EH (cell line): ENCODE measurements around the gene METTL14.
"Not testable (repeated sequence)": the region's sequence is repeated elsewhere in the genome, so short reads cannot be mapped to it uniquely, and the experiment has no call there.

Source experiments
- DNase-seq: peaks from one replicate; pipeline ENCODE4 v3.0.0-alpha.2; 2015; ENCODE audit warnings: low read depth

The METTL14 gene

DNA sequence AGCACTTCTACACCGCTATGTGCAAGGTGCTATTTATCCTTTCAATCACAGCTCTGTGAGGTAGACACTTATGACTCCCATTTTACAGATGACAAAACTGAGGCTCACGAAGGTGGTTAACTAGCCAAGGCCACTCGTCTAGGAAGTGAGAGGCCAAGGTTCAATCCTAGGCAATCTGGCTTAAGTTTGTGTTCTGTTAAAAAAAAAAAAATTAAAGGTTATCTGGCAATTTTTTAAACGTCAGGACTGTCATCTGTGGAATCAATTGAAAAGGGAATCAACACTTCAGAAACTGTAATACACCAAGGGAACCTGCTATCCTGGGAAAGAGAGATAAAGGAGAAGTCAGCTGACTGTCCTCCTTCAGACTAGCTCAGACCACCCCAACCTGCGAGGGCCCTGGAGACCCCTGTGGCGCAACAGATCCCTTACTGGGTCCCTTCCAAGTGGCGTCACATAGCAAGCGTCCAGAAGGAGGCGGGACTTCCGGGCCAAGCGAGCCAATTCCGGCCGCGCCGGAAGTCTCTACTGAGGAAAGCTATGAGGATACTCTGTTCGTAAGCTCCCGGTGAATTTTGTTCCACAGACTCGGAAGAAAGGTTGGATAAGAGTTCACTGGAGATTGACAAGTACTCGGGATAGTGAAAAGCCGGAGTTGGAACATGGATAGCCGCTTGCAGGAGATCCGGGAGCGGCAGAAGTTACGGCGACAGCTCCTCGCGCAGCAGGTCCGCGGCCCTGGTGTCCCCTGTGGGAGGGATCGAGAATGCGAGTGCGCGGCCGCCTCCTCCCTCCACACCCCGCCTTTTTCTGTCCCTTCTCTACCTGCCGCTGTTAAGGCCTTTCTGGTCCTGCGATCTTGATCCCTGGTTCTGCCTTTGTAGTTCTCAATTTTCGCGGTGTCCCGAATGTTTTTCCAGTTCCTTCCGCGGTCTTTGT, at the start of gene METTL14:
TSS of gene METTL14 (plus strand) at position 520 of the 939 bp plus-strand sequence. CDS start at position 663, 143 bp downstream.
- peak; percentile 90 for DNase-seq

DNA sequence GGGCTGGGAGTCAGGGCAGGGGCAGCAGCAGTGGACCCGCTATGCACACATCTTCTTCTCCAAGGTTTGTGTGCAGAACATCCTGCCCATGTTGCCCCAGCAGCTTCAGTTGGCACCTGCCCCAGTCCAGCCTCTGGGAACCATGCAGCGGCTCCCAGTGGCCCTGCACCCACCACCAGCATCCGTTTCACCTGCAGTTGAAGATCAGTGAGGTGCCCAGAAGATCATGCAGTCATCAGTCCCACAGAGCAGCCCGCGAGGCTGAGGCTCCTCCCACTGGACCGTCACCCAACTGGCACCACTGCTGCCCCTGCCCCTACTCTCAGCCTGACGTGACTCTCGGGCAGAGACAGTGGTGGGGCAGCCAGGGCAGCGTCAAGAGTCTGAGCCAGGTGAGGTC, 49.1 kb upstream of the METTL14 start:
- not testable (repeated sequence) for DNase-seq

DNA sequence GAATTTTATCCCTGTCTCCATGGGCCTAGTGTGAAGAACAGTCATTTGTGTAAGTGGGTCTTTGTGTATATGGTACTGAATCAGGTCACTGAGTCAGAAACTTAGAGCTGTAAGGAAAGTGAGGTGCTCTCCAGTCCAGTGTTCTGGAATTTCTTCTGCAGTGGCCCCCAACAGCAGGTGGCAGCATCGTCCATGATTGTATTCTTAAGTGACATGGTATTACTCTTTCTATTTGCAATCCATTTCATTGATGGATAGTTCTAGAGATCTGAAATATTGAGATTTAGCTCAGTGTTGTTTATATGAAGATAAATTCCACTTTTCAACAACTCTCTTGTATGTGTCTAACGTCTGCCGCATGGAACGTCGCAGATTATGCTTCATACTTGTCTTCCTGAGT, 20.5 kb upstream of the METTL14 start:
- peak; percentile 44 for DNase-seq

DNA sequence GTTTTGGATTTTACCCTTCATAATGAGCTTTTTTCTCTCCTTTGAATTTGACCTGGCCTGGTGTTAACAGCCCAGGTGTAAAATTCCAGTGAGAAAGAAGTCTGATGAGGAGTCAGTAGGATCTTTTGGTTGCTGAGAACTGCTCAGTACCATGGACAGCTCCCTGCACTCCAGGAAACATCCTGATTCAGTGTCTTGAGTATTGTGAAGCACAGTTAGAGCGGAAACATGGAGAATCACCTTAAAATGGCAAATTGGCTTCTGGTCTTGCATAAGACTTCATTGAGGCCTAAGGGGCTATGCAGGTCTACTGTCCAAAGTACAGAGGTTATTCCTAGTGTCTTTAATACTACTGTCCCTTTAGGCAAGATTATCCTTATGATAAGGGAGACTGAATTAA, 16.0 kb upstream of the METTL14 start:
- peak; percentile 79 for DNase-seq

DNA sequence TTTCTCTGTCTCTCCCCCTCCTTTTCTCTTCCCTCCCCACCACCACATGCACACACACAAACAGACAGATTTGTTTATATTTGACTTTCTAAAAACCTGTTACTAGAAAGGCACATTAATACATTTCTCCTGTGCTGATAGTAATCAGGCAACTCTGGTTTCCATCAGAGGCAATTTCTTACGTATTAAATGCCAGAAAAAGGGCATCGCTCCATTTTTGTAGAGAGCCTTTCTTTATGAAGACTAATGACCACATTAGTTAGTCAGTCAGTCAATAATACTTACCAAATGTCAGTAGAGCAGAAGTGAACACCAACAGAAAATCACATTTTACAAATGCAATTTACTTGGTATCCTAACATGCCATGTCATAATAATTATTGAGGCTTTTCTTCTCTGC, 14.2 kb upstream of the METTL14 start:
- not testable (repeated sequence) for DNase-seq

DNA sequence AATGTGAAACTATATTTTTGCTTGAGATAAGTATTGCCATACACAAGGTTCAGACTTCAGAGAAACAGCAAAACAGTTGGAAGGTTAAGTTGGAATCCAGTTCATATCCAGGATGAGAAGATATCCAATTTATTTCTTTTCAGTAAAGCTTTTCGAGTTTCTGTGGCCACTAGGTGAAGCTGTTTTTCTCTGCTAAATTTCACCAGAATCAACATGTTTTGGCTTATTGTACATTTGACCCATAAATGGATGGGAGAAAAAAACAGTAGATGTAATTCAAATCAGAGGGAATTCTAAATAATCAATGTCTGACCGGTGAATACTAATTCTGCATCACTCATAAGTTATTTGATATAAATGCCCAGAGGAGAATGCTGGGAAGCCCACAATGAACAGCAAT, 9.1 kb upstream of the METTL14 start:
- DNase-seq = no peak

DNA sequence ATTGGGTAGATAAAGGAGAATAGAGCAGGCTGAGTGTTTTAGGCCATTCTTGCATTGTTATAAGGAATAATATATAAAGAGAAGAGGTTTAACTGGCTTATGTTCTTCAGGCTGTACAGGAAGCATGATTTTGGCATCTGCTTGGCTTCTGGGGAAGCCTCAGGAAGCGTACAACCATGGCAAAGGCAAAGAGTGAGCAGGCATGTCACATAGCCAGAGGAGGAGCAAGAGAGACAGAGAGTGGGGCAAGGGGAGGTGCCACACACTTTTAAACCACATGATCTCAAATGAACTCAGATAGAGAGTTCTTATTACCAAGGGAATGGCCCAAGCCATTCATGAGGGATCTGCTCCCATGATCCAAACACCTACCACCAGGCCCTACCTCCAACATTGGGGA, 4.4 kb upstream of the METTL14 start:
- no peak for DNase-seq

DNA sequence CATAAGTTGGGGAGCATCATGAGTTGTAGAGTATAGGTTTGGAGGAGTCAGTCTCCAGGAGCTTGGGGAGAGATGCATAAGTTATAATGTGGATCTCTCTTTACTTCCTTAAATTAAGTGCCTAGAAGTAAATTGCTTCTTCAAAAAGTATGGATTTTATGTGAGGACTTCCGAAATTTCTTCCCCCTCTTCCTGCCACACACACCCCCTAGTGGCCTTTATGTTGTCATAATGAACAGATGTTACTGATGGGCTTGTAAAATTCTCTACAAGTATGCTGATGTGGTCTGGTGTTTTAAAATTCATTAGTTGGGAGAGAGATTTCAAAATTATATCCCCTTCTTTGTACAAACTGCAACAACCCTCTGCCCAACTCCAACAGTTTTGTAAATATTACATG, 2.3 kb upstream of the METTL14 start:
- DNase-seq = peak; percentile 55

DNA sequence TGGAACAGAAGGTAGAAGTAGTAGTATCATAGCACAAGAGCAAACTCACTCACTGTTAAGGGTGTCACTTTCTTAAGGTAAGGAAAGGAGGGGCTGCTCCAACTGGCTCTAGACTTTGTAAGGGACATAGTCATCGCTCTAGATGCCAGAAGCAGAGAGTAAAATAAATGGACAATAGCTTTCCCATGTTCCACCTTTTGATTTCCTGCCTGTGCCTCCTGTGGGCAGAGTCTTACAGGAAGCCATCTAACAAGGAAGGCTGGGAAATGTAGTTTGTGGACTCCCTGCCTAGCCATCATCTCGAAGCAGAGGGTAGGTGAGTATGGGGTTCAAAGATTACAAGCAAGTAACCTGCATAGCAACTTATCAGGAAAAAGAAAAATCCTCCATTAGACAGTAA, 1.7 kb upstream of the METTL14 start:
- DNase-seq = peak; percentile 24

DNA sequence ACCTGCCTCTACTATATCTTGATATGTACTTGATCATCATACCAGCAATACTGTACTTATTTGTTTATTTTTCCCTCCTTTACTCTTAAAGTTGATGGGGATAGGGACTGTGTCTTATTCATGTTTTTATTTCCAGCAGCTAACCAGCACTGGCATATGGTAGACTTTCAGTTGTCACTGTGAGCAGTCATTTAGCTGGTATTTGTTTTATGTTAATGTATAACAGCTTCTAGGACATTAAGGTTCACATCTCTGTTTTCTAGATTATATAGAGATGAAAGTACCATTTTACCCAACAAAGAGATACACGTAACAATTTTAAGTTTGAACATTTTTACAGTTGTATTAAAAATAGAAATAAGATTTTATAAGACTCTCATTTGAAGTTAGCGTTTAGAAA, 17.9 kb downstream of the METTL14 start:
- no peak for DNase-seq

DNA sequence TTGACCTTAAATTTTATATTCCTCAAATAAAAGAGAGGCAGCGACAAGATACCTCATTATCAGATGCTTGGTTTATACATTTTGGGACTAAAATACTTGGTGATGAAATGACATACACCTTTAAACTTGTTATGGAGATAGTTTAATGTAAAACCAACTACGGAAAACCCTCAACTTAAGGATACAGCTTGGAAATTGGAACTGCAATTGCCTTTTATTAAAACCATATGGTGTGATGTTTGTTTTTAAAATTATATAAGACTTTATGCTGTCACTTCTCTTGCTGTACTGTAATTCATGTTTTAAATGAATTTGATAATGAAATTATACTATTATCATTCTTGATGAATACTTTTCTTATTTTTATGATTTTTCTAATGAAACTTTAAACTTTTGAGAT, 25.9 kb downstream of the METTL14 start:
- no peak for DNase-seq

DNA sequence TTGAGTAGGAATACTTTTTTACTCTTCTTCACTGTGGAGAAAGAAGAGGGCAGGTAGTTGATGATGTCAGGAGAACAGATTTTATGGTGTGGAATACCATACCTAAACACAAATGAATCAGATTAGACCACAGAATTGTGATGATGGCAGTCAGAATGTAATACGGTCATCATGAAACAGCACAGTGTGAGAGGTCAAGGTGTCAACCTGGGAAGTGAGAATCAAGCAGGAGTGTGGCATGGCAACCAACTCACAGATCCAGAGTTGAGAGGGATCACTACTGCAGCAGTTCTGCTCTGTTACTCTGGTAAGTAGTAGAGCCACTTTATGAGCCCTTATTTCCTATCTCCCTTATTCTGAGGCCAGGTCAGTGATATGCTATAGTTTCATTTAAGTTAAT, 27.7 kb downstream of the METTL14 start:
- DNase-seq = peak; percentile 50

DNA sequence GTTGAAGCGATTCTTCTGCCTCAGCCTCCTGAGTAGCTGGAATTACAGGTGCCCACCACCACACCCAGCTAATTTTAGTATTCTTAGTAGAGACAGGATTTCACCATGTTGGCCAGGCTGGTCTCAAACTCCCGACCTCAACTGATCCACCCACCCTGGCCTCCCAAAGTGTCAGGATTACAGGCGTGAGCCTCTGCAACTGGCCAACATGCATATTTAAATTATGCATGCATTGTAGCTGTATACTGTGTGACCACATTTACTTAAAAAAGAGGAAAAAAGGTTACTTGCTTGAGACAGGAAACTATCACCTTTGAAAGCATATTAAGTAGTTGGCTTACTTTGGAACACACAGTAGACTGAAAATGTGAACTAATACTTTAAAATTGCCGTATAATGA, 29.5 kb downstream of the METTL14 start:
- no peak for DNase-seq

DNA sequence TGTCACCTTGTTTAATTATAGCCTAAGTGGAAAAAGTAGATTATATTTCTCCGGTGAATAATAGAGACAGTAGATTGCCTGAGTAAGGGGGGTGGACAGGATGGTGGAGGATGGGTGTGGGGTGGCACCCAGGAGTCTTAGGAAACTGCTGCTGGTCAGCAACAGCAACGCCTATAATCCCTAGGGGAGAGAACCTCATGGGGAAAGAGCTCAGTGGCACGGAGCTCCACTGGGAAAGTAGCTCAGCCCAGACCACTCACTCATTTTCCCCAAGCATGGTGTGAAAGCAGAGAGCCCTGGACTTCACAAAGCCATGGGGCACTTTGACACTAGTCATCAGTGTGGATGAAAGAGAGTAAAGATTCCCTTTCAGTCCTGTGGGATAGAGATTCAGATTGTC, 31.1 kb downstream of the METTL14 start:
- no peak for DNase-seq

DNA sequence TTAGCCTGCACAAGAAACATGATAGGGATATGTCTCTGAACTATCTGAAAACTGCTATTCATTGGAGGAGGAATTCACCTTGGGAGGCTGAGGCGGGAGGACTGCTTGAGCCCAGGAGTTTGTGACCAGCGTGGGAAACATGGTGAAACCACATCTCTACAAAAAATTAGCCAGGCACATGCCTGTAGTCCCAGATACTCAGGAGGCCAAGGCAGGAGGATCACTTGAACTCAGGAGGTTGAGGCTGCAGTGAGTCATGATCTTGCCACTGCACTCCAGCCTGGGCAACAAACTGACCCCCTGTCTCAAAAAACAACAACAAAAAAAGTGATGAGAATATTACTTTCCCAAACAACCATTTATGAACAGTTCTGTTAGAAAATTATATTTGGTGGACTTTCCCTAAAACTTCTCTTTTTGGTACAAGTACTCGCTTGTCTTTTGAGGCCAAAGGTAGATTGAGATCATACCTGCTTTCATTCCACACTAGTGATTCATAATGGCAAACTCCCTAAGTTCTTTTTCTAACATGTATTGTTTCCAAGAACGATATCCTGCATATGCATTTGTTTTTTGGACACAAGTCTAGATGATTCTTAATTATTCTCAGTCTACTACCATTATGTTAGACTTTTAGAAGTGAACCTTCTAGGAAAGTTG, 33.4 kb downstream of the METTL14 start:
- DNase-seq = no peak

DNA sequence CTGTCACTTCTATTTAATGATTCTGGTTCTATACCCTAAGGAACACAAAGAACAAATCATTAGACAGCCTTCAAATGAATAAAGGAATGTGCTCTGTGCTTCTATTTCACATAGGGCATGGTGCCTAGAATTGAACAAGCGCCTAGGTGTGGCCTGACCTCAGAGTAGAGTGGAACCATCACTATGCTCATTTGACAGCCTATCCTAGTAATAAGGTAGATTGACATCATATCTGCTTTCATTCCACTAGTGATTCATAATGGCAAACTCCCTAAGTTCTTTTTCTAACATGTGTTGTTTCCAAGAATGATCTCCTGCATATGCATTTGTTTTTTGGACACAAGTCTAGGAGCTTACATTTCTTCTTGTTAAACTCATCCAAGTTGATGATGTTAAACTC, 36.6 kb downstream of the METTL14 start:
- no peak for DNase-seq

DNA sequence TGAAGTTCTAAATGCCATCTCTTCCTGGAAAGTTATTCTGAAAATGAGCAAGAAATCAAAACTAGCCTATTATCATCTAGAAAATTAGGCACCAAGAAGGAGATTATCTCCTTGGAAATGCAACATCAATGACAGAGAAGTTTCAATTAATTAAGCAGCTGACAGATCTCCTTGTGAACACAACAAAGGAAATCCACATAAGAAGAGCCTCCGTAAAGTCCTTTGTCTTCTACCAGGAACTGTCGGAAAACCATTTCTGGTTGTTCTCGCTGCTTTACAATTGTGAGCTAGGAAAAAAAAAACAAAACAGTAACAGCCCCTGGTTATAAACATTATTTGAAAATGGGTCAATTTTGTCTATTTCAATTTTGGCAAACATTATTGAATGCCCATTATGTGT, 38.2 kb downstream of the METTL14 start:
- DNase-seq = no peak

DNA sequence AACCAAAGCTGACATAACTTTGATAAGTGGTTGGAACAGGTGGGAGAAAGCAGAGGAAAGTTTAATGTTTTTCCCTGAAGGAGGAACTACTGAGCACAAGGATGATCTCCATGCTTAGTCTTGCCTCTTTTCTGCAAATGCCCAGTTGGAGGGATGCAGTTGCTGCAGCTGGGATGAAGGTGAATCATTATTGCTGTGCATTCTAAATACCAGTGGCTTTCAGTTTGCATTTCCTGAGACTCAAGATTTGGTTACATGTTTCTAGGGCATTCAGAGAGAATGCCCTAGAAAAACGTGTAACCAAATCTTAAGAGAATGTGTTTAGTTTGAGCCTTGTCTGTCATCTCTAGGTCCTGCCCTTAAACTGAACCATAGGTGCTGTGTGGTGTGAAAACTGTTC, 42.2 kb downstream of the METTL14 start:
- peak; percentile 44 for DNase-seq

DNA sequence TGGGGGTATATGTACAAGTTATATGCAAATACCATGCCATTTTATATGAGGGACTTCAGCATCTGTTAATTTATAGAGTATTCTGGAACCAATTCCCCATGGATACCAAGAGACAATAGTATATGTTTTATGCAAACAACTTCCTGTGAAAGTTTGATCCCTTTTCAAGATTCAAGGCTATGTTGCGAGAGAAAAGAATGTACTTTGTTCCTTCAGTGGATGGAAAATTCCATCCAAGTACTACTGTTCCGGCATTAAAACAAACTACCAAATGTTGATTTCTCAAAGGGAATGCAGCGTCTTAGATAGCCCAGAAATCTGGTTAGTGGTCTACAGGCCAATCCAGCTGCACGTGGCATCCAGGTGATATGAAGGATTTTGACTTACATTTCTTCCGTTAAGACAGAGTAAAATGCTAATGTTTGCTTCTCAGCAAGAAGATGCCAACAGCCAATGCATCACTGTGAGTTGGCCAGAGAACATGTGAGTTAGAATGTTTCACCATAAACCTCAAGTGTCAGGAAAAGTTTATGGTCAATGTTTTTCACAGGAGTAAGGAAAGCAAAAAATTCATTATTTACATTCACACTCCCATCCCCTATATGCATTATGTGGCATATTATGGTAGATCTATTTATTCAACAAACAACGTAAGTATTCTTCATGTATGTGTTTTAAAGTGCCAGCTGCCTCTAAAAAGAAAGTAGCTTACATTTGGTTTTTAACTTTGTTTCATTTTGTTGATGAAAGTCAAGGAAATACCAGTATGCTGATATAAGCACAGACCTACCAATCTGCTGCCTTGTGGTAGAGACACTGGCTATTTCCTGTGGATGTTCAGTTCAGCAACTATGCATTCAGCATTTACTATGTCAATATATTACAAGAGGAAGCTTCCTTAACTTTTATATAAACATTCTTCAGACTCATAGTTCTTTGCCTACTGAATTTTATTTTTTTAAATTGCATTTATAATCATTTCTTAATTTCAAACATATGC, 44.4 kb downstream of the METTL14 start:
- peak; percentile 90 for DNase-seq

DNA sequence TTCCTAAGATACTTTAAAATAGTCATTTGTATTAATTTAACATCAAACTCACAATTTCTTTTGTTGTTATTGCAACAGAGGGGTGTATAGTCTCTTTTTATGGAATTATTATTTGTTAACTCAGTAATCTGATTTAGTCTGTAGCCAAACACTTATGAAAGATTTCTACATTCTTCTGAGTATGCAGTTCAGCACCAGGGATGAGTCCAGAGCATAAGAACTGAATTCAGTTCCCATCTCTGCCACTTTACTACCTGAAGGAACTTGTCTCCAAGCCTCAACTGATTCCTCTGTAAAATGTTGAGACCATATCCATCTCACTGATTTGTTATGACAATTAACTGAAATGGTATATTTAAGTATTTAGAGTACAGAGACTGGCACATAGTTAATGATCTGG, 45.5 kb downstream of the METTL14 start:
- DNase-seq = no peak

DNA sequence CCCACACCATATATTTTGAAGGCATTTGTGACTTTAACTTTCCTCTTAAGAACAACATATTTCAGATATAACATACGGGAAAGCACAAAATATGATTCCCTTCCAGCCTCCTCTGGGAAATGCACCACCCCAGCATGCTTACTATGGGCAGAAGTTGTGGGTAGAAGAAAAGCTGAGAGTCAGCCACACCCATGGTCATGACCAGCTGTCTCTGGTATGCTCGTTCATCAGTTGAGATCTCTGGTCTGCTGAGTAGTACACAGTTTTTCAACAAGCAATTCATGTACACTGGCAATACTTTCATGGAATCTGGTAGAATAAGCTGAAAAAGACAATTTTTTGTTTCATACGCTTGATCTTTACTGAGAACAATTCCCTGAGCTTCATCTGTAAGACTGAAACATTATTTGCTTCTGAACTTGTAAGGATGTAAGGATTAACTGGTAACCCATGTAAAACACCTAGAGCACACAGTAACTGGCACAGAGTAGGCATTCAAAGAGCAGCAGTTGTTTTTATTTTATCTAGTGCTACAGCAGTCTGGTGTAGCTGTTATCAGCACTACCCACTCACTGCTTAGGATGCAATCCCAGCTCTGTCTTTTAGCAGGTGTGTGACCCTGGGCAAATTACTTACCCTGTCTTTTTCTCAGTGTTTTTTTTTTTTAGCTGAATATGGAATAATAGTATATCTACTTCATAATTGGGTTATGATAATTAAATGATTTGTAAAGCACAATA, 47.6 kb downstream of the METTL14 start:
- peak; percentile 75 for DNase-seq
